Measurements from ENCODE around the gene RAB11A. TPM values are rescaled to one million over a fixed set of nuclear protein-coding genes. Genes with fewer than 3 reads are reported as not detected.

Gene RAB11A
- total and polyA plus RNA-seq, 9 of the 15 experiments (the other 6 are each of a cell fraction or from before 2014, with no cell fraction given), result 129 to 369 (median 245) TPM

GRCh38 chr15:65824031-65824743 is 45.1 kb upstream of the RAB11A start (continued):
- TF ChIP-seq CTBP1 (IDR thresholded peaks at IDR 0.05; ENCODE audit: borderline replicate concordance) (0 out of 2 replicates have a peak, but pooled peaks have one; percentile 33), SAP30 (IDR thresholded peaks at IDR 0.05; ENCODE audit: borderline replicate concordance, insufficient read depth, low read depth, low read length, poor library complexity, severe bottlenecking) (no peak), NR2F6 (CRISPR knock-in tag; IDR thresholded peaks at IDR 0.05) (no peak), ELK3 (CRISPR knock-in tag; IDR thresholded peaks at IDR 0.05) (no peak), MAX (CRISPR knock-in tag; IDR thresholded peaks at IDR 0.05) (peak; percentile 27; the same call in 1 of the 2 replicates), AFF1 (IDR thresholded peaks at IDR 0.05; ENCODE audit: low read depth in 1 of 2, partially characterized antibody in 2 of 2) (peak in 1 of 2 experiments; percentile 32), HMG20A (CRISPR knock-in tag; conservative IDR thresholded peaks at IDR 0.05) (no peak), TBL1XR1 (IDR thresholded peaks at IDR 0.05; ENCODE audit: low read length in 2 of 2) (peak in 1 of 2 experiments; percentile 10; a peak in 1 of 4 replicates), PHF8 (IDR thresholded peaks at IDR 0.05; ENCODE audit: borderline replicate concordance, low read length) (no peak), STAT6 (CRISPR knock-in tag; IDR thresholded peaks at IDR 0.05) (no peak), CTCFL (IDR thresholded peaks at IDR 0.05; ENCODE audit: borderline replicate concordance, insufficient read depth, low read depth, low read length, poor library complexity, severe bottlenecking) (peak; percentile 79), CBX1 (IDR thresholded peaks at IDR 0.05; ENCODE audit: low read depth) (no peak), ZNF507 (tag; conservative IDR thresholded peaks at IDR 0.05) (no peak), ATF7 (IDR thresholded peaks at IDR 0.05) (0 out of 2 replicates have a peak, but pooled peaks have one; percentile 36), STAT5B (CRISPR knock-in tag; IDR thresholded peaks at IDR 0.05) (no peak), KDM4B (IDR thresholded peaks at IDR 0.05; ENCODE audit: borderline replicate concordance in 2 of 2, low read depth in 1 of 2) (no peak)

Measured in K562 (cell line).